ENCODE results near the gene SORBS1.

GRCh38 chr10:95504246-95504691 is 56.9 kb downstream of the SORBS1 start:
- TF ChIP-seq, protein P1, sequence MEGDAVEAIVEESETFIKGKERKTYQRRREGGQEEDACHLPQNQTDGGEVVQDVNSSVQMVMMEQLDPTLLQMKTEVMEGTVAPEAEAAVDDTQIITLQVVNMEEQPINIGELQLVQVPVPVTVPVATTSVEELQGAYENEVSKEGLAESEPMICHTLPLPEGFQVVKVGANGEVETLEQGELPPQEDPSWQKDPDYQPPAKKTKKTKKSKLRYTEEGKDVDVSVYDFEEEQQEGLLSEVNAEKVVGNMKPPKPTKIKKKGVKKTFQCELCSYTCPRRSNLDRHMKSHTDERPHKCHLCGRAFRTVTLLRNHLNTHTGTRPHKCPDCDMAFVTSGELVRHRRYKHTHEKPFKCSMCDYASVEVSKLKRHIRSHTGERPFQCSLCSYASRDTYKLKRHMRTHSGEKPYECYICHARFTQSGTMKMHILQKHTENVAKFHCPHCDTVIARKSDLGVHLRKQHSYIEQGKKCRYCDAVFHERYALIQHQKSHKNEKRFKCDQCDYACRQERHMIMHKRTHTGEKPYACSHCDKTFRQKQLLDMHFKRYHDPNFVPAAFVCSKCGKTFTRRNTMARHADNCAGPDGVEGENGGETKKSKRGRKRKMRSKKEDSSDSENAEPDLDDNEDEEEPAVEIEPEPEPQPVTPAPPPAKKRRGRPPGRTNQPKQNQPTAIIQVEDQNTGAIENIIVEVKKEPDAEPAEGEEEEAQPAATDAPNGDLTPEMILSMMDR (IDR thresholded peaks at IDR 0.05) = no peak
- no peak for TF ChIP-seq POLR2A (IDR thresholded peaks at IDR 0.05)

Measured in body of pancreas (tissue), 4 donors.